Ramos (cell line): ENCODE data around the gene TARS1.

Experiments
- in situ Hi-C: fragments of 300-500 bp; cut with MboI; formaldehyde crosslinking; loops from one replicate; pipeline ENCODE4 v1.14.3; 2022; ENCODE audit warnings: low sequenced_read_pairs; ENCODE audit not compliant: unreplicated experiment

TARS1 gene

GRCh38 chr5:33440482-33441240 is at the start of gene TARS1:
TARS1 (plus strand) TSS chr5:33440965; CDS start chr5:33441087, 122 bp downstream.
- in situ Hi-C loops, result no loop called here

DNA sequence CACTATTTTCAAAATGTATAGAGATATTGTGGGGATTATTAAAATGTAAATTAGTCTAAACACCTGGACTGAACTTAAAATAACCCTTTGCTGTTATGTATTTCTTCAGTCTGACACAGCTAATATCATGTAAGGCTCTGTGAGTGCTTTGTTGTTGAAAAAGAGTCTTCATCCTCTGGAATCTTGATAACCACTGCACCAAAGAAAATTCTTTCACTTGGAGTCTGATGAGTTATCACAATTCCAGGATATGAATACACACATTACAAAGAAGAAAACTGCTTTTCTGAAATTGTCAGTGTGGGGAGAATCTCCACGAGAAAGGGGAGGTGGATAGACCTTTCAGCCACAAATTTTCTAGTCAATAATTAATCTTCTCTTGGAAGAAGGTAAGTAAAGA is 42.3 kb upstream of the TARS1 start:
- in situ Hi-C loops, result no loop called here

DNA sequence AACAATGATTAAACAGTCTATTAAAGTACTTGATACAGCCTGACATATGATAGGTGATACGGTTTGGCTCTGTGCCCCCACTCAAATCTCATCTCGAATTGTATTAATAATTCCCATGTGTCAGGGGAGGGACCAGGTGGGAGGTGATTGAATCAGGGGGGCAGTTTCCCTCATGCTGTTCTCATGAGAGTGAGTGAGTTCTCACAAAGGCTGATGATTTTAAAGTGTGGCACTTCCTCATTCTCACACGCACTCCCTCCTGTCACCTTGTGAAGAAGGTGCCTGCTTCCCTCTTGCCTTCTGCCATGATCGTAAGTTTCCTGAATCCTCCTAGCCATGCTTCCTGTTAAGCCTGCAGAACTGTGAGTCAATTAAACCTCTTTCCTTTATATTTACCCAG is 40.1 kb upstream of the TARS1 start:
- in situ Hi-C loops, result no loop called here

GRCh38 chr5:33401482-33402390 is 39.0 kb upstream of the TARS1 start:
- in situ Hi-C loops, result no loop called here

- in situ Hi-C loops, result no loop called here
These were observed 37.6 kb upstream of the TARS1 start for GRCh38 chr5:33403187-33403586.

DNA sequence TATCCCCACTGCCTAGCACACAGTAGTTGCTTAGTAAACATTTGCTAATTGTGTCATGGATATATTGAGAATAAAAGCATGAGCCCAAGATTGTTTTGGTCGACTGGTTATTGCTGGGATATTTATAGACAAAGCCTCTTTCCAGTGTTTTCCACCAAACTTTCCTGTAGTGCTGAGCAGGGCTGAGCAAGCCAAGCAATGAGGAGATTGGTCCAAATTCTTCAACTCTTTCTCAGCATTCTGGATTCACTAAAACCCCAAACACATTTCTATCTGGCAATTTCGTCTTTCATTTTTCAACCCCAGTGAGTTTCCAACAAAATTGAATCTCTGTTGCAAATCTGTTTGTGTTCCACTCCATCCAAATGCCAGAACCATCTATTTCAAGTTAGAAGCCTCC is 31.9 kb upstream of the TARS1 start:
- in situ Hi-C loops, result no loop called here

GRCh38 chr5:33409435-33410170 is 31.2 kb upstream of the TARS1 start:
- in situ Hi-C loops, result no loop called here

DNA sequence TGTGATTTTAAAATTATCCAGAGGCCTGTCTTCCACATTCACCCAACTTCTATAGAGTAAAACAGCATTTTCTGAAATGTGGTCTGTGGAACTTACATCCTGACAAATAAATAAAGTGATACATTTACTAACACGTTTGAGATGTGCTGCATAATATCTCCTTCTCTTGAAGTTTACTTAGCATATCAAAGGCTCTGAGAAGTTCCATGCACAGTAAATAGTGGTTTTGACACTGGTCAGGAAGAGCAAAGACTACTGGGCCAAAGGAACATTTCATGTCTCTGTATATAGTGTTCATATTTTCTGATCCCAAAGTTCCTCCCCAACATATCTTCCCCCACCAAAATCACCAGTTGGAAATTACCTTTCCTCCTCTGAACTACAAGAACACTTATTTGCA is 30.5 kb upstream of the TARS1 start:
- in situ Hi-C loops, result no loop called here

- in situ Hi-C loops, result no loop called here
These were observed 29.3 kb upstream of the TARS1 start for GRCh38 chr5:33411498-33411897.

DNA sequence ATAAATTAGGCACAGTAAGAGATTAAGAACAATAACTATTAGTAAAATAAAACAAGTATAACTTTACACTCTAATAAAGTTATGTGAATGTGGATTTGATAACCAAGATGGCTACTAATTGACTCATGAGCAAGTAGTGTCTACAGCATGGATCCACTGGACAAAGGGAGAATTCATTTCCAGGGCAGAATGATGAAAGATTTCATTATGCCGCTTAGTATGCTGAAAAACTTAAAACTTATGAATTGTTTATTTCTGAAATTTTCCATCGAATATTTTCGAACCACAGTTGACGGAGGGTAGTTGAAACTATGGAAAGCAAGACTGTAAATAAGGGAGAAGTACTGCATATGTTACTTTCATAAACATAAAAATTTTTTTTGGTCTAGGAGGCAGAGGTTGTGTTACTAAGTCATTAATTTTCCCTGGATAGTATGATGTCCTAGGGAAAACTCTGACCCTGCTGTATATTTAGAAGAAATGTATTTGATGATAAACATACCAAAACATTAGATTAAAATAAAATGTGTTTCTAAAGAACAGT is 24.9 kb upstream of the TARS1 start:
- in situ Hi-C loops, result no loop called here

DNA sequence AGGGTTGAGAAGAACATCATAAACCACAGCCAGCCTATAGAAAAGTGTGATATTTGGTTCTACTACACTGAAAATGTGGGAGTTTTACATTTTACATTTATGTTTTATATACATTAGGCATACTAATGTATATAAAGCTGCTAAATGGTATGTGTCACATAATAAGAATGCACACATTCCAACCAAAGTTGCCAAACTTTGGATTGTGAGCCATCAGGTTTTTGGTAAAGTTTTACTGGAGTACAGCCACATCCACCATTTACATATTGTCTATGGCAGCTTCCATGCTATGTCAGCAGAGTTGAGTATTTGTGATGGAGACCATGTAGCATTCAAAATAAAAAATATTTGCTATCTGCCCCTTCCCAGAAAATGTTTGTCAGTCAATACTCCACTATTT is 23.1 kb upstream of the TARS1 start:
- in situ Hi-C loops, result no loop called here

- in situ Hi-C loops, result no loop called here
These were observed 19.8 kb upstream of the TARS1 start for GRCh38 chr5:33420946-33421345.

GRCh38 chr5:33422191-33422590 is 18.6 kb upstream of the TARS1 start:
- in situ Hi-C loops, result no loop called here

GRCh38 chr5:33423018-33423630 is 17.6 kb upstream of the TARS1 start:
- in situ Hi-C loops, result no loop called here

DNA sequence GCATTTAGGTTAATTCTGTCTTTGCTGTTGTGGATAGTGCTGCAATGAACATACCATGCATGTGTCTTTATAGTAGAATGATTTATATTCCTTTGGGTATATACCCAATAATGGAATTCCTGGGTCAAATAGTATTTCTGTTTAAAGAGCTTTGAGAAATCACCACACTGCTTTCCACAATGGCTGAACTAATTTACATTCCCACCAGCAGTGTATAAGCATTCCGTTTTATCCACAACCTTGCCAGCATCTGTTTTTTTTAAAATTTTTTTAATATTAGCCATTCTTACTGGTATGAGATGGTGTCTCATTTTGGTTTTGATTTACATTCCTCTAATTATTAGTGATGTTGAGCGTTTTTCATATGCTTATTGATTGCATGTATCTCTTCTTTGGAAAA is 15.5 kb upstream of the TARS1 start:
- in situ Hi-C loops, result no loop called here

DNA sequence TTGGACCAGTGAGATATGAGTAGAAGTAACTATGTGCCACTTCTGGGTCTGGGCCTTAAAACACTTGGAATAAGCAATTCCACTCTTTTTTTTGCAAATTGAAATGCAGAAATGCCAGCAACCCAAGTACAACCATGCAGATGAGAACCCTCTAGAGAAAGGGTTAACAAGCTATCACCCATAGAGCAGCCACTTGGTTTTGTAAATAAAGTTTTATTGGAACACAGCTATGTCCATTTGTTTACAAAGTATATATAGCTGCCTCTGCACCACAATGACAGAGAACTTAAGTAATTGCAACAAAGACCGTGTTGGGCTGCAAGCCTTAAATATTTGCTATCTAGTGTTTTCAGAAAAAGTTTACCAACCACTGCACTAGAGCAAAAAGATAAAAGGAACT is 9.8 kb upstream of the TARS1 start:
- in situ Hi-C loops, result loop anchor here (10.0 kb wide), 1 partner anchor 504 kb away; the partner anchor contains the start of gene RXFP3

DNA sequence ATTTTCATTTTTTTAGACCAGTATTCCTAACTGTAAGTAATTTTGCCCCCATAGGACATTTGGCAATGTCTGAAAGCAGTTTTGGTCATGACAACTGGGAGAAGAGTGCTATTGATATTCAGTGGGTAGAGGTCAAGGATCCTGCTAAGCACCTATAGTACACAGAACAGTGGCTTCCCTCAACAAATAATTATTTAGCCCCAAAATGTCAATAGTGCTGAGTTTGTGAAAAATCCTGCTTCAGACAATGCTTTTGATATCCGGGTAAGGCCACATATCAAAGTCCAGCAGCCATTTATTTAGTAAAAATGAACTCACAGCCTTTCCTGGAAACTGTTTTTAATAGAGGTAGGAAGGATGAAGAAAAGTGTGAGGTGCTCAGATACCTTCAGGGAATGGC is 8.1 kb upstream of the TARS1 start:
- in situ Hi-C loops, result loop anchor here (10.0 kb wide), 1 partner anchor 502 kb away; the partner anchor contains the start of gene RXFP3

DNA sequence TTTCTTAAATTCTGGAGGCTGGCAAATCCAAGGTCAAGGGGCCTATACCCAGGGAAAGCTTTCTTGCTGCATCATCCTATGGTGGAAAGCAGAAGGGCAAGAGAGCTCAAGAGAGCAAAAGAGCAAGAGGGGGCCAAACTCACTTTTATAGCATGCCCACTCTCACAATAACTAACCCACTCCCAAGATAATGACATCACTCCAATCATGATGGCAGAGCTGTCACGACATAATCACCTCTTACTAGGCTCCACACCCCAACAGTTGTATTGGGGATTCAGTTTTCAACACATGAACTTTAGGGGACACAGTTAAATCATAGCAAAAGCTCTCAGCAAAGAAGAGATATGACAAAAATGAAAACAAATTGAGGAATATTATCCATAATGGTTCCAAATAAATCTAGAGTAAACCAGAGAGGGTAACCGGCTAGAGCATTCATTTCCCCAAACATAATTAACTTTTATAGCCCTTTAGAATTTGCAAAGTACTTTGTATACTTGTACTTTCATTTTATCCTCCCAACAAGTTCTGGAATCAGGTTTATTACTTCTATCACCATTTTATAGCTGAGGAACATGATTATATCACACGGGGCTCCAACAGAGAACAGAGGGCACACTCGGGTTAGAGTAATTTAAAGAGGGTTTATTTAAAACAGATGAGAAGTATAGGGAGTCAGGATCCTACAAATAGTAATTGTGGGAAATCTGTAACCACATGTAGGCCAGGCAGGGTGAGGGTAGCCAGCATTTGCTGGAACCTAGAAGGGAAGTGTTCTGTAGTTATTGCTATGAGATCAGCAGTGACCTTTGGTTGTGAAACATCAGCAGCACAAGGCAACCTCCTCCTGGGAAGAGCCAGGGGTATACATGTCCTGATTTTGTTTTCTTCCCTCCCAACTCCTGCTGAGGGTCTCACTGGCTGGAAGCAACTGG is 7.2 kb upstream of the TARS1 start:
- in situ Hi-C loops, result loop anchor here (10.0 kb wide), 1 partner anchor 501 kb away; the partner anchor contains the start of gene RXFP3
